ENCODE measurements around the gene TMEM14A.

TMEM14A gene

GRCh38 chr6:52670502-52671409, at the start of gene TMEM14A:
TMEM14A (plus strand) TSS chr6:52671113; CDS start chr6:52677103, 5,990 bp downstream.
- Histone ChIP-seq H3K9me3 (ENCODE audit: control insufficient read depth, insufficient read depth, low read length) (no peaks in the 10 kb centered on the region), H3K36me3 (ENCODE audit: control insufficient read depth, insufficient read depth, low read length) (no peaks in the 10 kb centered on the region), H3K27me3 (ENCODE audit: control insufficient read depth, insufficient read depth, low read length) (no peaks in the 10 kb centered on the region), H3K4me3 (ENCODE audit: low read length) (peak within 1 kb of the TSS; percentile 38; the same call in 1 of the 2 replicates), H3K4me1 (ENCODE audit: control insufficient read depth, insufficient read depth, low read length) (no peaks in the 10 kb centered on the region), H3K27ac (ENCODE audit: low read length) (no peak within 1 kb of the TSS)
- no CpG with 5 or more reads among the region's 42 CpGs for WGBS (ENCODE audit: insufficient coverage, insufficient read length)
- peak; percentile 87 for DNase-seq (ENCODE audit: low read depth, low spot score)

- no peak overlapping the region for H3K4me3 ChIP-seq (ENCODE audit: low read length)
- H3K9me3 ChIP-seq (ENCODE audit: control insufficient read depth, insufficient read depth, low read length) = no peaks in the 10 kb centered on the region
- H3K36me3 ChIP-seq (ENCODE audit: control insufficient read depth, insufficient read depth, low read length) = no peaks in the 10 kb centered on the region
- no peak for DNase-seq (ENCODE audit: low read depth, low spot score)
- WGBS (ENCODE audit: insufficient coverage, insufficient read length) = no CpG with 5 or more reads among the region's 1 CpG
- no peaks in the 10 kb centered on the region for H3K27me3 ChIP-seq (ENCODE audit: control insufficient read depth, insufficient read depth, low read length)
- no peaks in the 10 kb centered on the region for H3K4me1 ChIP-seq (ENCODE audit: control insufficient read depth, insufficient read depth, low read length)
- no peak overlapping the region for H3K27ac ChIP-seq (ENCODE audit: low read length)
These were observed 49.3 kb upstream of the TMEM14A start for GRCh38 chr6:52621631-52622030.

GRCh38 chr6:52622810-52623209, 48.1 kb upstream of the TMEM14A start:
- Histone ChIP-seq H3K4me3 (ENCODE audit: low read length) (no peak overlapping the region), H3K36me3 (ENCODE audit: control insufficient read depth, insufficient read depth, low read length) (no peaks in the 10 kb centered on the region), H3K27me3 (ENCODE audit: control insufficient read depth, insufficient read depth, low read length) (no peaks in the 10 kb centered on the region), H3K27ac (ENCODE audit: low read length) (no peak overlapping the region), H3K4me1 (ENCODE audit: control insufficient read depth, insufficient read depth, low read length) (no peaks in the 10 kb centered on the region), H3K9me3 (ENCODE audit: control insufficient read depth, insufficient read depth, low read length) (no peaks in the 10 kb centered on the region)
- DNase-seq (ENCODE audit: low read depth, low spot score) = no peak
- WGBS (ENCODE audit: insufficient coverage, insufficient read length) = no CpG with 5 or more reads among the region's 2 CpGs

GRCh38 chr6:52632011-52632410, 38.9 kb upstream of the TMEM14A start:
- H3K36me3 ChIP-seq (ENCODE audit: control insufficient read depth, insufficient read depth, low read length) = no peaks in the 10 kb centered on the region
- H3K4me3 ChIP-seq (ENCODE audit: low read length) = no peak overlapping the region
- H3K27me3 ChIP-seq (ENCODE audit: control insufficient read depth, insufficient read depth, low read length) = no peaks in the 10 kb centered on the region
- H3K4me1 ChIP-seq (ENCODE audit: control insufficient read depth, insufficient read depth, low read length) = peaks cover 3% of the 10 kb centered on the region; the same call in 1 of the 2 replicates
- H3K27ac ChIP-seq (ENCODE audit: low read length) = no peak overlapping the region
- H3K9me3 ChIP-seq (ENCODE audit: control insufficient read depth, insufficient read depth, low read length) = no peaks in the 10 kb centered on the region
- no peak for DNase-seq (ENCODE audit: low read depth, low spot score)
- no CpG with 5 or more reads among the region's 1 CpG for WGBS (ENCODE audit: insufficient coverage, insufficient read length)

GRCh38 chr6:52634211-52634610, 36.7 kb upstream of the TMEM14A start:
- WGBS (ENCODE audit: insufficient coverage, insufficient read length) = no CpG with 5 or more reads among the region's 3 CpGs
- no peaks in the 10 kb centered on the region for H3K36me3 ChIP-seq (ENCODE audit: control insufficient read depth, insufficient read depth, low read length)
- DNase-seq (ENCODE audit: low read depth, low spot score) = no peak
- no peak overlapping the region for H3K27ac ChIP-seq (ENCODE audit: low read length)
- H3K9me3 ChIP-seq (ENCODE audit: control insufficient read depth, insufficient read depth, low read length) = no peaks in the 10 kb centered on the region
- no peaks in the 10 kb centered on the region for H3K27me3 ChIP-seq (ENCODE audit: control insufficient read depth, insufficient read depth, low read length)
- peaks cover 3% of the 10 kb centered on the region; the same call in 1 of the 2 replicates for H3K4me1 ChIP-seq (ENCODE audit: control insufficient read depth, insufficient read depth, low read length)
- H3K4me3 ChIP-seq (ENCODE audit: low read length) = no peak overlapping the region

GRCh38 chr6:52635049-52635577, 35.8 kb upstream of the TMEM14A start:
- H3K27me3 ChIP-seq (ENCODE audit: control insufficient read depth, insufficient read depth, low read length) = no peaks in the 10 kb centered on the region
- H3K4me3 ChIP-seq (ENCODE audit: low read length) = no peak overlapping the region
- peaks cover 3% of the 10 kb centered on the region; the same call in 1 of the 2 replicates for H3K4me1 ChIP-seq (ENCODE audit: control insufficient read depth, insufficient read depth, low read length)
- no peaks in the 10 kb centered on the region for H3K36me3 ChIP-seq (ENCODE audit: control insufficient read depth, insufficient read depth, low read length)
- H3K27ac ChIP-seq (ENCODE audit: low read length) = no peak overlapping the region
- DNase-seq (ENCODE audit: low read depth, low spot score) = no peak
- WGBS (ENCODE audit: insufficient coverage, insufficient read length) = 100% methylated on average over 1 of the region's 5 CpGs
- no peaks in the 10 kb centered on the region for H3K9me3 ChIP-seq (ENCODE audit: control insufficient read depth, insufficient read depth, low read length)

GRCh38 chr6:52636830-52637229, 34.1 kb upstream of the TMEM14A start:
- Histone ChIP-seq H3K4me3 (ENCODE audit: low read length) (no peak overlapping the region), H3K27me3 (ENCODE audit: control insufficient read depth, insufficient read depth, low read length) (no peaks in the 10 kb centered on the region), H3K27ac (ENCODE audit: low read length) (no peak overlapping the region), H3K4me1 (ENCODE audit: control insufficient read depth, insufficient read depth, low read length) (peaks cover 3% of the 10 kb centered on the region; the same call in 1 of the 2 replicates), H3K36me3 (ENCODE audit: control insufficient read depth, insufficient read depth, low read length) (no peaks in the 10 kb centered on the region), H3K9me3 (ENCODE audit: control insufficient read depth, insufficient read depth, low read length) (no peaks in the 10 kb centered on the region)
- no CpG with 5 or more reads among the region's 2 CpGs for WGBS (ENCODE audit: insufficient coverage, insufficient read length)
- no peak for DNase-seq (ENCODE audit: low read depth, low spot score)

GRCh38 chr6:52639493-52639892, 31.4 kb upstream of the TMEM14A start:
- H3K9me3 ChIP-seq (ENCODE audit: control insufficient read depth, insufficient read depth, low read length) = no peaks in the 10 kb centered on the region
- WGBS (ENCODE audit: insufficient coverage, insufficient read length) = no CpG with 5 or more reads among the region's 2 CpGs

GRCh38 chr6:52640170-52640569, 30.7 kb upstream of the TMEM14A start:
- H3K27me3 ChIP-seq (ENCODE audit: control insufficient read depth, insufficient read depth, low read length) = no peaks in the 10 kb centered on the region
- no CpG with 5 or more reads among the region's 11 CpGs for WGBS (ENCODE audit: insufficient coverage, insufficient read length)
- H3K27ac ChIP-seq (ENCODE audit: low read length) = no peak overlapping the region
- no peaks in the 10 kb centered on the region for H3K4me1 ChIP-seq (ENCODE audit: control insufficient read depth, insufficient read depth, low read length)
- H3K4me3 ChIP-seq (ENCODE audit: low read length) = no peak overlapping the region
- no peak for DNase-seq (ENCODE audit: low read depth, low spot score)
- no peaks in the 10 kb centered on the region for H3K9me3 ChIP-seq (ENCODE audit: control insufficient read depth, insufficient read depth, low read length)
- H3K36me3 ChIP-seq (ENCODE audit: control insufficient read depth, insufficient read depth, low read length) = no peaks in the 10 kb centered on the region

More at GRCh38 chr6:52639493-52639892, 31.4 kb upstream of the TMEM14A start:
- no peak for DNase-seq (ENCODE audit: low read depth, low spot score)
- Histone ChIP-seq H3K4me1 (ENCODE audit: control insufficient read depth, insufficient read depth, low read length) (peaks cover 3% of the 10 kb centered on the region; the same call in 1 of the 2 replicates), H3K4me3 (ENCODE audit: low read length) (no peak overlapping the region), H3K36me3 (ENCODE audit: control insufficient read depth, insufficient read depth, low read length) (no peaks in the 10 kb centered on the region), H3K27ac (ENCODE audit: low read length) (no peak overlapping the region), H3K27me3 (ENCODE audit: control insufficient read depth, insufficient read depth, low read length) (no peaks in the 10 kb centered on the region)

GRCh38 chr6:52640916-52641315, 30.0 kb upstream of the TMEM14A start:
- no peak overlapping the region for H3K4me3 ChIP-seq (ENCODE audit: low read length)
- H3K36me3 ChIP-seq (ENCODE audit: control insufficient read depth, insufficient read depth, low read length) = no peaks in the 10 kb centered on the region
- H3K27ac ChIP-seq (ENCODE audit: low read length) = no peak overlapping the region
- no peaks in the 10 kb centered on the region for H3K27me3 ChIP-seq (ENCODE audit: control insufficient read depth, insufficient read depth, low read length)
- DNase-seq (ENCODE audit: low read depth, low spot score) = no peak
- H3K9me3 ChIP-seq (ENCODE audit: control insufficient read depth, insufficient read depth, low read length) = no peaks in the 10 kb centered on the region
- H3K4me1 ChIP-seq (ENCODE audit: control insufficient read depth, insufficient read depth, low read length) = no peaks in the 10 kb centered on the region
- WGBS (ENCODE audit: insufficient coverage, insufficient read length) = no CpG with 5 or more reads among the region's 5 CpGs
